K562 (cell line): ENCODE data around the gene PARP1. TPM values are rescaled to one million over a fixed set of nuclear protein-coding genes. Genes with fewer than 3 reads are reported as not detected.

Source experiments
- ATAC-seq: fragments of 200-7000 bp; cut with Tn5 transposase; 3 replicates; pipeline ENCODE4 v1.9.1; 2020; ENCODE audit warnings: moderate library complexity
- BruUV-seq: library from RNA; stranded (reverse); fragments of 400-500 nt; replicated peaks from 2 replicates; lab custom pipeline; 2021; lab: Mats Ljungman, UMichigan
- CTCF ChIA-PET: fragments of 300-600 bp; formaldehyde crosslinking; extraction: SDS; loops from one replicate; lab custom pipeline; 2021; ENCODE audit warnings: low intra/inter-chr PET ratio; lab: Yijun Ruan, JAX
- POLR2A ChIA-PET: fragments of 300-600, 350-650 bp; sonication (Branson Sonifier 250); formaldehyde crosslinking; extraction: SDS; loops from one replicate; lab custom pipeline; 2021; ENCODE audit warnings: antibody characterized with exemption, inconsistent platforms; lab: Yijun Ruan, JAX
- DNase-seq, 4 experiments: peaks; one replicate each; pipeline versions ENCODE4 v3.0.0 to v3.0.0-alpha.2; 2011 to 2018; ENCODE audit warnings: low spot score in 3 of 4, mixed read lengths in 3 of 4; ENCODE audit errors: extremely low read depth in 1 of 4
- FAIRE-seq: peaks from 2 replicates; lab custom pipeline; 2011; peaks lifted over from hg19 to GRCh38; lab: Jason Lieb, UNC
- H2AFZ ChIP-seq: 2 replicates; pipeline ENCODE4 v1.6.0; 2011; ENCODE audit warnings: low read depth, low read length, control low read depth, inconsistent platforms
- H3K27ac ChIP-seq: fragments of 200-600 bp; 3 replicates; pipeline ENCODE4 v1.8.0; 2011; ENCODE audit warnings: low read depth, mild to moderate bottlenecking, control low read depth, inconsistent platforms, low read length, moderate library complexity, mixed read lengths; ENCODE audit errors: extremely low read depth
- H3K27me3 ChIP-seq, 2 experiments: fragments of 300-600 bp in 1 of 2; 2 replicates in 1 of 2; 3 replicates in 1 of 2; pipeline versions ENCODE4 v1.6.0 to v1.8.0; 2011; ENCODE audit warnings: inconsistent platforms in 2 of 2, low read length in 2 of 2, mild to moderate bottlenecking in 1 of 2, mixed read lengths in 1 of 2, moderate library complexity in 1 of 2; ENCODE audit not compliant: control insufficient read depth in 2 of 2, insufficient read depth in 2 of 2
- H3K36me3 ChIP-seq: fragments of 300-600 bp; 3 replicates; pipeline ENCODE4 v1.8.0; 2011; ENCODE audit warnings: mild to moderate bottlenecking, low read length, inconsistent platforms; ENCODE audit not compliant: control insufficient read depth, insufficient read depth
- H3K4me1 ChIP-seq, 2 experiments: fragments of 200-600 bp in 1 of 2; replicated peaks in 1 of 2; 2 replicates in 1 of 2; 3 replicates in 1 of 2; pipeline versions ENCODE4 v1.5.1 to v1.8.0; 2011; ENCODE audit warnings: inconsistent platforms in 2 of 2, low read length in 2 of 2, mild to moderate bottlenecking in 1 of 2, mixed read lengths in 1 of 2, moderate library complexity in 1 of 2; ENCODE audit not compliant: control insufficient read depth in 2 of 2, insufficient read depth in 2 of 2
- H3K4me2 ChIP-seq: 2 replicates; pipeline ENCODE4 v1.6.1; 2011; ENCODE audit warnings: low read length, control low read depth, inconsistent platforms, mixed read lengths; ENCODE audit not compliant: insufficient read depth
- H3K4me3 ChIP-seq: fragments of 200-600 bp; sonication (generic), shearing (Covaris generic); 2 replicates; pipeline ENCODE4 v1.5.1; 2016; ENCODE audit warnings: control low read depth, inconsistent platforms
- H3K79me2 ChIP-seq: fragments of 200-600 bp; 3 replicates; pipeline ENCODE4 v1.8.0; 2011; ENCODE audit warnings: low read length, inconsistent platforms; ENCODE audit not compliant: control insufficient read depth, insufficient read depth
- H3K9ac ChIP-seq, 2 experiments: 2 replicates each; pipeline versions ENCODE4 v1.6.0 to v1.6.1; 2011; ENCODE audit warnings: low read depth in 2 of 2, low read length in 2 of 2, control low read depth in 1 of 2, inconsistent platforms in 1 of 2, mild to moderate bottlenecking in 1 of 2, mixed read lengths in 1 of 2; ENCODE audit not compliant: insufficient read depth in 1 of 2
- H3K9me1 ChIP-seq: one replicate; pipeline ENCODE4 v1.6.0; 2011; ENCODE audit warnings: inconsistent platforms, mild to moderate bottlenecking, low read length, moderate library complexity; ENCODE audit not compliant: control insufficient read depth, insufficient read depth
- H3K9me3 ChIP-seq: replicated peaks from 2 replicates; pipeline ENCODE4 v1.5.1; 2011; ENCODE audit warnings: low read depth, low read length, inconsistent platforms; ENCODE audit not compliant: control insufficient read depth, insufficient read depth
- H4K20me1 ChIP-seq: replicated peaks from 2 replicates; pipeline ENCODE4 v1.6.1; 2011; ENCODE audit warnings: low read length, inconsistent platforms, mixed read lengths; ENCODE audit not compliant: control insufficient read depth, insufficient read depth
- ARNT ChIP-seq, 2 experiments: fragments of 450-650 bp; IDR thresholded peaks; 2 replicates each; pipeline ENCODE4 v1.6.1; 2016; ENCODE audit warnings: mild to moderate bottlenecking in 1 of 2
- CEBPZ ChIP-seq: fragments of 150-350 bp; IDR thresholded peaks from 2 replicates; pipeline ENCODE4 v1.6.1; 2014; ENCODE audit warnings: low read depth, mild to moderate bottlenecking, low read length, borderline replicate concordance
- CGGBP1 ChIP-seq: fragments of 250-450 bp; sonication (Bioruptor Pico); IDR thresholded peaks from 2 replicates; pipeline ENCODE4 v1.9.0; 2021; ENCODE audit warnings: mild to moderate bottlenecking
- ERF ChIP-seq: fragments of 450-650 bp; formaldehyde crosslinking; IDR thresholded peaks from 2 replicates; pipeline ENCODE4 v1.4.0; 2020; ENCODE audit warnings: mild to moderate bottlenecking, mixed read lengths
- HOMEZ ChIP-seq: fragments of 250-450 bp; sonication (Bioruptor Pico); IDR thresholded peaks from 2 replicates; pipeline ENCODE4 v1.4.0; 2020; ENCODE audit warnings: mild to moderate bottlenecking, moderate library complexity
- IRF2 ChIP-seq: sonication (generic); formaldehyde crosslinking; IDR thresholded peaks from 2 replicates; pipeline ENCODE4 v1.8.1; 2022; ENCODE audit warnings: mild to moderate bottlenecking, missing genetic modification reagents
- MECOM ChIP-seq: fragments of 250-450 bp; sonication (Bioruptor Pico); IDR thresholded peaks from 2 replicates; pipeline ENCODE4 v1.8.0; 2022; ENCODE audit warnings: inconsistent platforms
- NFRKB ChIP-seq: fragments of 450-650 bp; IDR thresholded peaks from 2 replicates; pipeline ENCODE4 v1.6.1; 2016; ENCODE audit warnings: low read depth
- RAD51 ChIP-seq: fragments of 450-650 bp; IDR thresholded peaks from 2 replicates; pipeline ENCODE4 v1.7.1; 2016; ENCODE audit warnings: low read depth, mild to moderate bottlenecking, borderline replicate concordance
- RHOXF2B ChIP-seq: fragments of 250-450 bp; sonication (Bioruptor Pico); conservative IDR thresholded peaks from 2 replicates; pipeline ENCODE4 v1.5.1; 2021
- SRSF3 ChIP-seq: fragments of 200-400 bp; formaldehyde crosslinking; IDR thresholded peaks from 2 replicates; pipeline ENCODE4 v1.6.1; 2016; ENCODE audit warnings: mild to moderate bottlenecking, low read length, moderate library complexity; ENCODE audit not compliant: insufficient read depth
- TAL1 ChIP-seq: fragments of 450-650 bp; IDR thresholded peaks from 2 replicates; pipeline ENCODE4 v1.6.1; 2016; ENCODE audit warnings: mild to moderate bottlenecking
- ZNF280B ChIP-seq: fragments of 250-450 bp; sonication (Bioruptor Pico); IDR thresholded peaks from 2 replicates; pipeline ENCODE4 v1.5.1; 2021; ENCODE audit warnings: mild to moderate bottlenecking
- ZNF282 ChIP-seq: sonication (generic); formaldehyde crosslinking; IDR thresholded peaks from 2 replicates; pipeline ENCODE4 v1.8.1; 2023; ENCODE audit warnings: missing genetic modification reagents
- ZNF780A ChIP-seq: fragments of 250-450 bp; sonication (Bioruptor Pico); IDR thresholded peaks from 2 replicates; pipeline ENCODE4 v1.5.0; 2021; ENCODE audit warnings: mild to moderate bottlenecking
- WGBS: fragments of 100-300 bp; shearing (Covaris generic); methylation state at CpG from one replicate; pipeline ENCODE4 v1.1.6; 2016; ENCODE audit warnings: low coverage, mixed read lengths; ENCODE audit not compliant: insufficient coverage; ENCODE audit errors: missing lambda C conversion rate; 5-methylcytosine and 5-hydroxymethylcytosine counted together
- in situ Hi-C: fragments of 300-500 bp; cut with MboI; formaldehyde crosslinking; loops from 4 replicates; pipeline ENCODE4 v1.15.0; 2018; ENCODE audit warnings: inconsistent platforms, mixed read lengths
- intact Hi-C: fragments of 100-400 bp; cut with micrococcal nuclease; formaldehyde crosslinking; loops from 2 replicates; pipeline ENCODE4 v1.14.2; 2022
- polyA plus RNA-seq, 8 experiments: library from polyadenylated mRNA; depleted of rRNA in 4 of 8; stranded (reverse) in 5 of 8; unstranded in 3 of 8; fragments of >200 nt; fragmentation: Nextera tagmentation in 2 of 8; fragmentation: Illumina TruSeq in 1 of 8; extraction: Ambion mirVana in 2 of 8; extraction: Trizol in 1 of 8; gene quantifications; 2 replicates each; pipeline versions ENCODE4 v1.2.1 to v1.2.3, GENCODE V29; 2011 to 2014; ENCODE audit warnings: inconsistent platforms in 1 of 8, missing spikeins in 1 of 8
- total RNA-seq, 7 experiments: library from RNA; depleted of rRNA in 6 of 7; stranded (reverse); fragments of >200 nt in 6 of 7; fragmentation: Illumina TruSeq in 2 of 7; extraction: Trizol in 2 of 7; gene quantifications; 2 replicates each; pipeline versions ENCODE4 v1.2.1 to v1.2.3, GENCODE V29; 2011 to 2021; ENCODE audit warnings: low replicate concordance in 1 of 7

Gene PARP1
- total and polyA plus RNA-seq, 9 of the 15 experiments (the other 6 are each of a cell fraction or from before 2014, with no cell fraction given) = 121 to 306 (median 250) TPM

GRCh38 chr1:226370144-226370923 is 37.6 kb downstream of the PARP1 start:
- ChIA-PET CTCF (no interaction called here), POLR2A (interaction anchor here (0.6 kb wide), 1 partner anchor 237 kb away, joined by 3 read pairs; no protein-coding TSS in a partner anchor)
- Histone ChIP-seq H3K27me3 (no peaks in the 10 kb centered on the region), H3K9ac (no peak overlapping the region), H3K36me3 (peaks cover 98% of the 10 kb centered on the region), H3K79me2 (no peaks in the 10 kb centered on the region), H3K9me3 (no peaks in the 10 kb centered on the region), H2AFZ (no peak overlapping the region), H3K4me3 (no peak overlapping the region), H3K9me1 (no peaks in the 10 kb centered on the region), H4K20me1 (no peaks in the 10 kb centered on the region), H3K4me2 (no peak overlapping the region), H3K4me1 (no peaks in the 10 kb centered on the region), H3K27ac (no peak overlapping the region)
- in situ Hi-C loops = no loop called here
- TF ChIP-seq ARNT (IDR thresholded peaks at IDR 0.05) = no peak
- TF ChIP-seq NFRKB = no peak
- no peak for TF ChIP-seq HOMEZ (CRISPR knock-in tag)
- TF ChIP-seq RHOXF2B (CRISPR knock-in tag) = no peak
- TF ChIP-seq IRF2 (CRISPR knock-in tag) = no peak
- no peak for TF ChIP-seq CGGBP1 (CRISPR knock-in tag)
- no peak for TF ChIP-seq ZNF280B (CRISPR knock-in tag)
- no peak for TF ChIP-seq MECOM (CRISPR knock-in tag)
- no peak for TF ChIP-seq TAL1
- no peak for TF ChIP-seq ERF
- no peak for TF ChIP-seq ZNF282 (CRISPR knock-in tag)
- TF ChIP-seq CEBPZ = no peak
- TF ChIP-seq RAD51 = no peak
- no peak for TF ChIP-seq ZNF780A (CRISPR knock-in tag)
- TF ChIP-seq SRSF3 = no peak
- DNase-seq = no peak
- intact Hi-C loops = no loop called here
- 93% methylated on average over 13 of the region's 13 CpGs for WGBS
- no TSS peak for BruUV-seq
- ATAC-seq = no peak
- no peak for FAIRE-seq
